Aorta (tissue), 5 donors: ENCODE results near the gene IGSF3. TPM values are rescaled to one million over a fixed set of nuclear protein-coding genes. Genes with fewer than 3 reads are reported as not detected.
A peak's percentile ranks its signal among the peaks of the same experiment; 100 is the strongest.

ENCODE experiments used
- ATAC-seq: fragments of 200-7000 bp; cut with Tn5 transposase; one replicate; pipeline ENCODE4 v1.9.1; 2022; ENCODE audit warnings: moderate library complexity; ENCODE audit not compliant: low FRiP score
- DNase-seq, 2 donors: peaks; one replicate each; pipeline ENCODE4 v3.0.0-alpha.2; 2020
- H3K27ac ChIP-seq, 2 donors: one replicate each; pipeline ENCODE4 v1.5.1; 2013; ENCODE audit warnings: low read length in 2 of 2, mild to moderate bottlenecking in 2 of 2, moderate library complexity in 2 of 2, control low read depth in 1 of 2, inconsistent platforms in 1 of 2, low read depth in 1 of 2
- H3K27me3 ChIP-seq, 2 donors: one replicate each; pipeline ENCODE4 v1.6.1; 2013; ENCODE audit warnings: control low read depth in 1 of 2, low read length in 1 of 2, mild to moderate bottlenecking in 1 of 2, moderate library complexity in 1 of 2; ENCODE audit not compliant: insufficient read depth in 2 of 2, control insufficient read depth in 1 of 2
- H3K36me3 ChIP-seq, 2 donors: one replicate each; pipeline ENCODE4 v1.6.1; 2013; ENCODE audit warnings: control low read depth in 1 of 2, low read length in 1 of 2, mild to moderate bottlenecking in 1 of 2; ENCODE audit not compliant: insufficient read depth in 2 of 2, control insufficient read depth in 1 of 2
- H3K4me1 ChIP-seq, 2 donors: one replicate each; pipeline ENCODE4 v1.6.1; 2013; ENCODE audit warnings: low read length in 2 of 2, control low read depth in 1 of 2, mild to moderate bottlenecking in 1 of 2, moderate library complexity in 1 of 2; ENCODE audit not compliant: insufficient read depth in 2 of 2, control insufficient read depth in 1 of 2
- H3K4me3 ChIP-seq, 2 donors: one replicate each; pipeline ENCODE4 v1.5.1; 2013; ENCODE audit warnings: low read length in 2 of 2, control low read depth in 1 of 2, mild to moderate bottlenecking in 1 of 2
- H3K9me3 ChIP-seq: one replicate; pipeline ENCODE4 v1.6.1; 2013; ENCODE audit warnings: mild to moderate bottlenecking, low read length; ENCODE audit not compliant: control insufficient read depth
- WGBS, 2 donors: extraction: QIAGEN DNeasy Blood & Tissue Kit; methylation state at CpG; one replicate each; pipeline ENCODE4 v1.1.7; 2013; 5-methylcytosine and 5-hydroxymethylcytosine counted together
- intact Hi-C, 2 donors: fragments of 100-400 bp; cut with DNase I; formaldehyde crosslinking; loops; one replicate each; pipeline versions ENCODE4 v1.14.2 to v1.15.0; 2022
- long read RNA-seq, 2 donors: library from polyadenylated mRNA; unstranded; transcript quantifications; one replicate each; pipeline ENCODE4 v2.0.0, GENCODE V29; 2020 to 2021
- polyA plus RNA-seq, 2 donors: library from polyadenylated mRNA; stranded (reverse); fragments of 200-250 nt; gene quantifications; one replicate each; pipeline ENCODE4 v1.2.3, GENCODE V29; 2013
- total RNA-seq, 2 donors: library from RNA; stranded (reverse); fragmentation: NEBNext Ultra II Directional; extraction: Animal tissue kit (Norgen Biotek cat#: 25700); gene quantifications; one replicate each; pipeline ENCODE4 v1.2.1, GENCODE V29; 2021
- donor health status: healthy with polysubstance abuse.
- donor health status: Bipolar disorder and iron deficiency.
- donor health status: DM: no; HTN: no; CAD: no.
- donor health status: DM: no; HTN: no; CAD: no.
- donor health status: DM: yes; HTN: yes; CAD: no.

IGSF3 gene
- total RNA-seq (1 to 10 TPM; 1.5 to 5.9 TPM), polyA plus RNA-seq (under 1 TPM; 0.18 to 0.38 TPM)
- long read RNA-seq, donor 1: 0 reads
- long read RNA-seq, donor 2, partial matches to known transcripts: 3 of 5 reads
- long read RNA-seq, donor 2, other reads (novel, unspliced or antisense): 2 of 5 reads

GRCh38 chr1:116667575-116668105, at the start of gene IGSF3:
Gene IGSF3, minus strand, starts transcription at chr1:116667733. Its CDS starts 1,407 bp downstream, at chr1:116666326.
- Histone ChIP-seq H3K9me3 (no peaks in the 10 kb centered on the region), H3K36me3 (no peaks in the 10 kb centered on the region), H3K4me3 (peak within 1 kb of the TSS; percentile 89 to 91), H3K27me3 (no peaks in the 10 kb centered on the region), H3K27ac (no peak within 1 kb of the TSS), H3K4me1 (no peaks in the 10 kb centered on the region)
- DNase-seq: peak; percentile 77 to 89
- peak; percentile 81 for ATAC-seq
- intact Hi-C loops: no loop called here
- 1 to 2% methylated on average over 35 to 58 of the region's 58 CpGs for WGBS, 2 donors

- Histone ChIP-seq H3K9me3 (peaks cover 1% of the 10 kb centered on the region), H3K36me3 (no peaks in the 10 kb centered on the region), H3K27ac (no peak overlapping the region), H3K4me1 (no peaks in the 10 kb centered on the region), H3K27me3 (no peaks in the 10 kb centered on the region), H3K4me3 (no peak overlapping the region)
- intact Hi-C loops: no loop called here
- WGBS, 2 donors: 77 to 79% methylated on average over 3 of the region's 3 CpGs
- ATAC-seq (no peak), DNase-seq (no peak)
These were observed 49.8 kb upstream of the IGSF3 start for GRCh38 chr1:116717318-116717717.

DNA sequence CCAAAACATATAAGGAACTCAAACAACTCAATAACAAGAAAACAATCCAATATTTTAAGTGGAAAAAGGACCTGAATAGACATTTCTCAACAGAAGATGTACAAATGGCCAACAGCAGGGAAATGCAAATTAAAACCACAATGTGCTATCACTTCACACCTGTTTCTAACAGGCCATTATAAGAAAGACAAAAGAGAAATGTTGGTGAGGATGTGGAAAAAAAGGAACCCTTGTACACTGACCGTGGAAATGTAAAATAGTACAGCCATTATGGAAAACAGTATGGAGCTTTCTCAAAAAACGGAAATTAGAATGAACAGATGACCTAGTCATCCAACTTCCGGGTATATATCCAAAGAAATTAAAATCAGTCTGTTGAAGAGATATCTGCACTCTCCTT, 48.9 kb upstream of the IGSF3 start:
- no peak overlapping the region for H3K27ac ChIP-seq
- peaks cover 0 to under 1% of the 10 kb centered on the region in 2 donors for H3K4me1 ChIP-seq
- H3K9me3 ChIP-seq: no peaks in the 10 kb centered on the region
- 90 to 93% methylated on average over 3 of the region's 3 CpGs for WGBS, 2 donors
- no peak overlapping the region for H3K4me3 ChIP-seq
- no peaks in the 10 kb centered on the region for H3K27me3 ChIP-seq
- ATAC-seq: no peak
- no peak for DNase-seq
- H3K36me3 ChIP-seq: no peaks in the 10 kb centered on the region
- intact Hi-C loops: no loop called here

DNA sequence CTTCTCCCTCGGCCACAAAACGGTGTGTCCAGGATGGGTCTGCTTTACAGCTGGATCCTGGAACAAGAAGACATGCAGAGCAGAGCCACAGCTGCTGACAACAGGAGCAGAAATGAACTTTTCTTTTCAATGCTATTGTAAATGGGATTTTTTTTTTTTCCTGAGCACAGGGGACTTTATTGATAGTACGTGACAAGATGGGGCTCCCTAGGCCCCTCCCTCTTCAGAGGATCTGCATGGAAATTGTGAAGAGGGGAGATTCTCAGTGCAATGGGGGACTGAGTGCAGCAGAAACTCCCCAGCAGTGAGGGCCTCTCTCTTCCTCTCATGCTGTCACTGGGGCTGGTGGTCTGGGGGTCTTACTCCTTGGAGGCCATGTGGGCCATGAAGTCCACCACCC, 45.9 kb upstream of the IGSF3 start:
- H3K4me3 ChIP-seq: no peak overlapping the region
- H3K36me3 ChIP-seq: no peaks in the 10 kb centered on the region
- 96 to 100% methylated on average over 3 of the region's 3 CpGs for WGBS, 2 donors
- no peaks in the 10 kb centered on the region for H3K9me3 ChIP-seq
- H3K4me1 ChIP-seq: peaks cover 0 to 8% of the 10 kb centered on the region in 2 donors
- ATAC-seq (no peak), DNase-seq (no peak)
- intact Hi-C loops: no loop called here
- H3K27ac ChIP-seq: no peak overlapping the region
- no peaks in the 10 kb centered on the region for H3K27me3 ChIP-seq

- H3K27me3 ChIP-seq: no peaks in the 10 kb centered on the region
- intact Hi-C loops: no loop called here
- no peaks in the 10 kb centered on the region for H3K36me3 ChIP-seq
- no peak overlapping the region for H3K4me3 ChIP-seq
- peaks cover 0 to 8% of the 10 kb centered on the region in 2 donors for H3K4me1 ChIP-seq
- no peak overlapping the region for H3K27ac ChIP-seq
- DNase-seq (no peak), ATAC-seq (no peak)
- H3K9me3 ChIP-seq: no peaks in the 10 kb centered on the region
- 76 to 77% methylated on average over 6 of the region's 6 CpGs for WGBS, 2 donors
These were observed 45.0 kb upstream of the IGSF3 start for GRCh38 chr1:116712510-116712909.

DNA sequence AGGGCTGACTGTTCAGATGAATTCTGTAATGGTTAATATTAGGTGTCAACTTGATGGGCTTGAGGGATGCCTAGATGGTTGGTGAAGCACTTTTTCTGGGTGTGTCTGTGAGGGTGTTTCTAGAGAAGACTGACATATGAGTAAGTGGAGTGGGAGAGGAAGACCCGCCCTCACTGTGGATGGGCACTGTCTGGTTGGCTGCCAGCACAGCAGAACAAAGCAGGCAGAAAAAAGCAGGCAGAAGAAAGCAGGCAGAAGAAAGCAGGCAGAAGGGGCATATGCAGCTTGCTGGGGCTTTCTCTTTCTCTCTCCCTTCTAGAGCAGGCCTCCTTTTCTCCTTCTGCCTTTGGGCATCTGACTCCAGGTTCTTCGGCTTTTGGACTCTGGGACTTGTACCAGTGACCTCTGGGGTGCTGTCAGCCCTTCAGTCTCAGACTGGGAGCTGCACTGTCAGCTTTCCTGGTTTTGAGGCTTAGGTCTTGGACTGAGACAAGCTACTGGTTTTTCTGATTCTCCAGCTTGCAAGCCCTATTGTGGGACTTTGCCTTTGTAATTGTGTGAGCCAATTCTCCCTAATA, 43.8 kb upstream of the IGSF3 start:
- ATAC-seq (no peak), DNase-seq (no peak)
- WGBS, 2 donors: 33 to 47% methylated on average over 2 of the region's 2 CpGs
- intact Hi-C loops: no loop called here
- Histone ChIP-seq H3K9me3 (no peaks in the 10 kb centered on the region), H3K27ac (no peak overlapping the region), H3K4me1 (peaks cover 0 to 8% of the 10 kb centered on the region in 2 donors), H3K27me3 (no peaks in the 10 kb centered on the region), H3K4me3 (no peak overlapping the region), H3K36me3 (no peaks in the 10 kb centered on the region)

DNA sequence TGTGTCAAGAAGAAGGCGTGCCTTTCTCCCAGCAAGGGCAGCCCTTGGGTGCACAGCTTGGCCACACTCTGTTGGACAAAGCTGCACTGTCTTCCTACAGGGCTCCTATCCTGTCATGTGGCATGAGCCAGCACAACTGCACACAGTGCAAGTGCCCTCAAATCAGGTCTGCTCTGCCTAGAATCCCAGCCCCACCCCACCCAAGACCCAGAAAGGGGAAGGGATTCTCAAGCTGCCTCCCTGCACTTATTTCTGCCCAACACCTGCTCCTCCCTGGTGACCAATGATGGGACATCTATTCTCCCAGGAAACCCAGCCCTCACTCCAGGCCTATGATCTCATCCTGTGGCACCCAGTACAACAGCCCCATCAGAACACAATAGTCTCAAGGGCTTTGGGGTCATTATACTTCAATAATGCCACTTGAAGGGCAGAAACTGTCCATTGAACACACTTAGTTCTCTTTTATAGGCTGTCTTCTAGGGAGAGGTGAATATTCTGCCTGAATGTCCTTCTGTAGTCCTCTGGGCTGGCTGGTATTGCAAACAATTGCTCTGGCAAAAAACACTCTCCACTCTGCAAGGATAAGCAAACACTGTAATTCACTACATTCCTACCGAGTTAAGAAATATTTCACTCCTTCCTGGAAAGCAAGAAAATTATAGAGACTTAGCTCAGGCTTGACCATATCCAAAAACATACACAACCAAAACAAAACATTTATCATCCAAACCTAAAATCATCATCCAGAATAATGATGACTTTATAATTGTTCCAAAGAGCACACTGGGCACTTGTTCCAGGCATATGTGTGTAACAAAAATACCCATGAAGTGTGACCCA, 43.1 kb upstream of the IGSF3 start:
- intact Hi-C loops: no loop called here
- 52% methylated on average over 2 of the region's 2 CpGs for WGBS, 2 donors
- H3K27me3 ChIP-seq: no peaks in the 10 kb centered on the region
- no peak overlapping the region for H3K4me3 ChIP-seq
- H3K27ac ChIP-seq: no peak overlapping the region
- no peaks in the 10 kb centered on the region for H3K9me3 ChIP-seq
- DNase-seq (no peak), ATAC-seq (peak; percentile 52)
- H3K36me3 ChIP-seq: no peaks in the 10 kb centered on the region
- H3K4me1 ChIP-seq: peaks cover 0 to 8% of the 10 kb centered on the region in 2 donors

- Histone ChIP-seq H3K4me1 (peaks cover 0 to 8% of the 10 kb centered on the region in 2 donors), H3K9me3 (no peaks in the 10 kb centered on the region), H3K36me3 (no peaks in the 10 kb centered on the region), H3K27me3 (no peaks in the 10 kb centered on the region), H3K27ac (no peak overlapping the region), H3K4me3 (no peak overlapping the region)
- DNase-seq: no peak
- intact Hi-C loops: no loop called here
- WGBS, 2 donors: 94 to 97% methylated on average over 7 of the region's 7 CpGs
- ATAC-seq: no peak
These were observed 42.2 kb upstream of the IGSF3 start for GRCh38 chr1:116709666-116710167.
